Stimulated activated CD4-positive, alpha-beta T cell treated with anti-CD3 and anti-CD28 coated beads, Interleukin-4, amount 100 ng/mL, for 48 hours (primary cell): ENCODE data around the gene LRBA.
"Not testable (repeated sequence)": the region's sequence is repeated elsewhere in the genome, so short reads cannot be mapped to it uniquely, and the experiment has no call there.

Source experiments
- DNase-seq, 2 donors: peaks; one replicate each; pipeline ENCODE4 v3.0.0-alpha.2; 2020; ENCODE audit warnings: low read depth in 2 of 2

The LRBA gene

DNA sequence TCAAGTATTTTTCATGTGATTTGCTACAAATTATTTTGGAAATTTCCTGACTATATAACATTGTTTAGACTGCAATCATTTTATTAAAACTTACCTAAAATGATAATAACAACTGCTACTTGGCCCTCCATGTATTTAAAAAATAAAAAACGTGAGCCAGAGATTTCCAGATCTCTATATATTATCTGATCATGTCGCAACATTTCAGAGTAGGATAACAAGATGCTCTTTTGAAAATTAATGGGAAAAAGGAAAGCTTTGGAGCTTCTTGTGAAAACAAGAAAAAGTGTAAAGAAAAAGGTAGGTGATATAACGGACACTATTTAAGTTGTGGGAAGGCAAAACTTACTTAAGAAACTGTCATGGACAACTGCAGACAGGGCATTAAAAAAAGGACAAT lies 448.0 kb downstream of the LRBA start:
- DNase-seq: no peak

DNA sequence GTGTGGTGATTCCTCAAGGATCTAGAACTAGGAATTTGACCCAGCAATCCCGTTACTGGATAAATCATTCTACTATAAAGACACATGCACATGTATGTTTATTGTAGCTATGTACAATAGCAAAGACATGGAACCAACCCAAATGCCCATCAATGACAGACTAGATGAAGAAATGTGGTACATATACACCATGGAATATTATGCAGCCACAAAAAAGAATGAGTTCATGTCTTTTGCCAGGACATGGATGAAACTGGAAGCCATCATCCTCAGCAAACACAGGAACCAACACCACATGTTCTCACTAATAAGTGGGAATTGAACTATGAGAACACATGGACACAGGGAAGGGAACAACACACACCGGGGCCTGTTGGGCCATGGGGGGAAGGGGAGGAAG lies 450.1 kb downstream of the LRBA start:
- DNase-seq: not testable (repeated sequence)

DNA sequence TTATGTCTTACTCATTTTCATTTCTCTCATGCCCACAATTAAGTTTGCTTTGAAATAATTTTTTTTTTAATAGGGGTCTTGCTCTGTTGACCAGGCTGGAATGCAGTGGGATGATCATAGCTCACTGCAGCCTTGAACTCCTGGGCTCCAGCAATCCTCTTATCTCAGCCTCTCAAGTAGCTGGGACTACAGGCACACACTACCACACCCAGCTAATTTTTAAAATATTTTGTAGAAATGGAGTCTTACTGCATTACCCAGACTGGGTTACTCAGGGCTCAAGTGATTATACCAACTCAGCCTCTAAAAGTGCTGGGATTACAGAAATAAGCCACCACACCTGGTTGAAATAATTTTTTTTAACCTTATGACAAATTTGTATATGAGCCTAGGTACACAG lies 452.3 kb downstream of the LRBA start:
- no peak for DNase-seq

DNA sequence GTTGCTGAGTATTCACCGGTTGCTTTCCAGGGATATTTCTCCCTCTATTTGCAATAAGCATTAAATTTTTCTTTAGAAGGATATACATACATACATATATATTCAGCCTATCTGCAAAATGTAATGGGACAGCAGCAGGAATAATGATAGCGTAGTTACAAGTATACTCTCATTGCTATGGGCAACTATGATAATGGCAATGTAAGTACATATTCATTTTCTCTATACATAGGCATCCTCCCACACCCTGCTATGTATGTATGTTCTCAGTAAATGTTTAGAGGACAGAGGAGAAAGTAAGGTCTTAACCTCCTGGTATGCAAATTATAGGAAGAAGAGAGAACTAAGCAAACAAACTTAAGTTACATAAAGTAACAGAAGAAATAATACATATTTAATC lies 452.8 kb downstream of the LRBA start:
- DNase-seq: no peak

DNA sequence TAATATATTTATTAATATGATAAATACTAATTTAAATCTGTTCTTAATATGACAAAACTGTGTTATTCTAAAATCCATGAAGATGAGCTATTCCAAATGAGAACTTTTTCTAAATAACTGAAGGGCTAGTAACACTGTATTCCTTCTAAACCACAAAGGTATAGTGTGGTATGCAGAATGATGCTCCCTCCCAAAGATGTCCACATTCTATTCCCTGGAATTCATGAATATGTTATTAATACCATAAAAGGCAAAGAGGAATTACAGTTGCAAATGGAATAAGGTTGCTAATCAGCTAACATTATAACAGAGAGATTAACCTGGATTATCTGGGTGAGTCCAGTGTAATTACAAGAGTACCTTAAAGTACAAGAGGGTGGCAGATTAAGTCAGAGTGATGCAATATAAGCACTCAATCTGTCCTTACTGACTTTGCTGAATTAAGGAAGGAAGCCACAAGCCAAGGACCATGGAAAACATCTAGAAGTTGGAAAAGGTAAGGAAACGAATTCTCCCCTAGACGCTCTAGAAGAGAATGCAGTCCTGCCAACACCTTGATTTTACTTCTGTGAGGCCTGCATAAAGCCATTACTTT lies 453.8 kb downstream of the LRBA start:
- DNase-seq: no peak

DNA sequence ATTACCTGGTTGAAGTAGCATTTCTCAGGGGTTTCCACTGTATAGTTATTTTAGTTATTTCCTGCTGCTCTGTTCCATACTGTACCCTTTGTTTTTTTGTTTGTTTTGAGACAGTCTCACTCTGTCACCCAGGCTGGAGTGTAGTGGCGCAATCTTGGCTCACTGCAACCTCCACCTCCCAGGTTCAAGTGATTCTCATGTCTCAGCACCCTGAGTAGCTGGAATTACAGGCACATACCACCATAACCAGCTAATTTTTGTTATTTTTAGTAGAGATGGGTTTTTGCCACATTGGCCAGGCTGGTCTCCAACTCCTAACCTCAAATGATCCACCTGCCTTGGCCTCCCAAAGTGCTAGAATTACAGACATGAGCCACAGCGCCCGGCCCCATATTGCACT lies 457.3 kb downstream of the LRBA start:
- DNase-seq: not testable (repeated sequence)

DNA sequence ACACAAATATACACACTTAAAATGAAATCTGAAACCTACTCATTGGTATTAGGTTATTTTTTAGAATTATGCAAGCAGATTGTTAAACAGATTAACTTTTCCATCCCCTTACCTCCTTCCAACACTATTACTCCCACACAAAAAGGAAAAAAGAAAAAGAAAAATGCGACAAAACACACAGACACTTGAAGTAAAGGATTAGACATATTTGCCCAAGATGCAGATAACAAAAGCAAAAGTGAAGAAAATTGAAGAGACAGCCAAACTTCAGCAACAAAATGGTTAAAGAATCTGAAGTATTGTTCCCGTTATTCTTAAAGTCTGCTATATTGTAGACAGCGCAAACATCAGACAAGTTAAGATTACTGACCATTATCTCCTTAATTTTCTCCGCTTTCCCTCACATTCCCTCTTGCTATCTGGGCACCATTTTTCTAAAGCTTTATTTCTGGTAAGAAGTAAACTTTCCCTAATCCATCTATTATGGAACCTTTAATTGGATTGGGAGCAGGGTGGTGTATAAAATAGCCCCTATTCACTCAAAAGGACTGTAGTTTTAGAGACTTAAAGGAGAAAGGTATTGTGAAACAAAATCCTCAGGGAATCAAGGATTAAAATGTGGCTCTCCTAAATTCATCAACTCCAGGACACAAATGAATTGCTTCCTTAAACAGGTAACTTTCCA lies 467.8 kb downstream of the LRBA start:
- DNase-seq: no peak

DNA sequence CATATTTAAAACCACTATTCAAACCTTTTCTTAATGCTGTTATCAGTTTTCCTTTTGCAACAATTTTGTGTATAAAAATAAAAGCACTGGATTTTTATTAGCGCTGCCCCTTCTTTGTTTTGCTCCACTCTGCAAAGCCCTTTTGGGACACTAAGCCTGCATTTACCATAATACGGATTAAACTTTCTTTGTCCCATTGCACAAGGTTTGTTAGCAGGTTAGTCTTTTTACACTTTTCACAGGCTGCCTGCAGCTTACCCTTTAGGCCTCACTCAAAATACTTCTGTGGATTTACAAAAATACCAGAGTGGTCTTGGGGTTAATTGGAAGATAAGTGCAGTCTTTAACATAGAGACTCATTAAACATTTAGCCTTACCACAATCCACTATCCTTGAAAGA lies 468.8 kb downstream of the LRBA start:
- DNase-seq: no peak

DNA sequence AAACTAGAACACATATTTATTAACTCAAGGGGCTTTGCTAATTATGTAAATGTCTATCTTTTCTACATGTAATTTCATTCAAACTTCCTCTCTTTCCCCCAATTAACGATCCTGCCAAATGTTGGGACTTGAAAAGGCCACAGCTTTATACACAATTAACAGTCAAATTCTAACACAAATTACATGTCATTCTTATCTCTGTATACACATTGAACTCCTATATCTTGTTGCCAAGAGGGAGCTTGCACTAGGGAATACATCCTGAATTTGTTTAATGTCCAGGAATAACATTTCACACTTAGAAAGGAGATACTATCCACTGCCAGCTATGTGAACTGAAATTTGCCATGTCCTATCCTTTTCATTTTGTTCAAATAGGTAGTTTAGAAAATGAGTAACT lies 472.0 kb downstream of the LRBA start:
- no peak for DNase-seq

DNA sequence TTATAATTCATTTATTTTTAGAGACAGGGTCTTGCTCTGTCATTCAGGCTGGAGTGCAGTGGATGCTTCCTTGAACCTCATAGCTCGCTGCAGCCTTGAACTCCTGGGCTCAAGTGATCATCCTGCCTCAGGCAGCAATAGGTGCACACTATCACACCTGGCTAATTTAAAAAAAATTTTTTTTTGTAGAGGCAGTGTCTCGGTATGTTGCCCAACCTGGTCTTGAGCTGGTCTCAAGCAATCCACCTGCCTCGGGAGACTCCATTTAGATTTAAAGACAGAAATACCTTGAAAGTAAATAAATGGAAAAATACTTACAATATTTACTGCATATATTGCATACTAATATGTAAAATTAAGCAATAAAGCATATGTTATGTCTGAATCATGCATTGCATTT lies 473.4 kb downstream of the LRBA start:
- no peak for DNase-seq

DNA sequence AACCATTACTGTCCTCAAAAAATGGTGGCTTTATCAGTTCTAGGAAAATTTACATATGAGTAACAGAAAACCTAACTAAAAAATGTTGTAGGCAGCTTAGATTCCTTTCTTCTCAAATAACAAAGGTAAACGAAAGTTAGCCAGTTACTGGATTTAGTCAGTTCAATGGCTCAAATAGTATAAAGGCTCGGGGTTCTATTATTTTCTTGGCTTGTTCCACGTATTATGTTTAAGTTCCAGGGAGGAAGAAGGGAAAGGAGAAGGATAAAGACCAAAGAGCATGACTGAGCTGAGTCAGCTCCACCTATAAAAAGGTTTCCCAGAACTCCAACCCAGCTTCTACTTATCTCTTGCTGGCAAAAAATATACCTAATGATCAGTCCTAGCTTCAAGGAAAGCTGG lies 474.1 kb downstream of the LRBA start:
- no peak for DNase-seq

DNA sequence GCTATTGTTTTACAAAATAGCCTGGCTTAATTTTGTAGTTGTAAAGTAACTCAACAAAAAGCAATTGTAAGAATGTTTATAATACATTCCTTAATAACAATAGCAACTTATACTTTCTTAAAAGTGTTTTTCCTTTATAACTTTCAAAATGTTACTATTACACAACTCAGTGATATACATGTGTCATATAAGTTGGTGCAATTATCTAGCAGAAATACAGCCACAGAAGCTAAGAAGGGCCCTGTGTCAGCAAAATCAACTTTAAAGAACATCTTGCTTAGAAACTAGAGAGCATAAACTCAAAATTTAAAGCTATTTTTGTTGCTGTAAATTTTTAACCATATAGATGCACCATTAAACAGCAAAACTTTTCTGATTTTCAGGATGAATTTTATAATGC lies 474.5 kb downstream of the LRBA start:
- DNase-seq: no peak

DNA sequence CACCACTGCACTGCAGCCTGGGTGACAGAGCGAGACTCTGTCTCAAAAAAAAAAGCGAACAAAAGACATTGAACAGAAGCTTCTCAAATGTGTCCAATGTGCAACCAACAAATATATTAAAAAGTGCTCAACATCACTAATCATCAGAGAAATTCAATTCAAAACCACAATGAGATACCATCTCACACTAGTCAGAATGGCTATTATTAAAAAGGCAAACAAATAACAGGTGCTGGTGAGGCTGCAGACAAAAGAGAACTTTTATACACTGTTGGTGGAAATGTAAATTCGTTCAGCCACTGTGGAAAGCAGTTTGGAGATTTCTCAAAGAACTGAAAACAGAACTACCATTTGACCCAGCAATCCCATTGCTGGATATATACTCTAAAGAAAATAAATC lies 477.2 kb downstream of the LRBA start:
- DNase-seq: not testable (repeated sequence)

DNA sequence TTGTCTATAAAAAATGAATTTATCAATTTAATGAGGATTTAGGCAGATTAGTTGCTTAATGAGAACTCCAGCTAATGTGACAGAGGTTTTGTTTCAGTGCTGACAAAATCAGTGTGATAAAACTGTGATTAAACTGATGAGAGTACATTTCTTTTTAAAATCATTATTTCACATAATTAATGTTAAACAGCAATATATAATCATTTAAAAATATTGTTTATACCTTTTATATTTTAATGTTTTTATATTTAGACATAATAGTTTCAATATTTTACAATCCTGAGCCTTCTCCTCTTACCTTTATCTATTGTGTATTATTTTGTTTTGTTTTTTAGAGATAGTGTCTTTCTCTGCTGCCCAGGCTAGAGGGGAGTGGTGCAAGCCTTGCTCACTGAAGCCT lies 480.3 kb downstream of the LRBA start:
- DNase-seq: no peak

DNA sequence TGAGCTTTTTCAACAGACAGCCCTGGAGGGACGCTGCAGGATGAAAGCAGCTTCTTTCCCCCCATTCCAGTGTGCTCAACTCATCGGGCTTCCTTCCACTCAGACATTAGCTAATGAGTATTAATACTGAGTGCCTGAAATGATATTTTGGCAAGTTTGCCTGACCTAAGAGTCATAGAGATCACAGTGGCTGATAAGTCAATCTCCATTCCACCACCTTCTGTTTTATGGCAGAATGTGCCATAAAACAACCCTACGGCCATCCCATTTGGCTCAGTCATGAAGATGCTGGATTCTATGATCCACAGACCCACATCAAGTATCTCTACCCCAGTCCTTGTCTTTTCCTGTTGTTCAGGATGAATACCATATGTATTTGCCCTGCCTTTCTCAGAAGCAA lies 481.4 kb downstream of the LRBA start:
- no peak for DNase-seq

DNA sequence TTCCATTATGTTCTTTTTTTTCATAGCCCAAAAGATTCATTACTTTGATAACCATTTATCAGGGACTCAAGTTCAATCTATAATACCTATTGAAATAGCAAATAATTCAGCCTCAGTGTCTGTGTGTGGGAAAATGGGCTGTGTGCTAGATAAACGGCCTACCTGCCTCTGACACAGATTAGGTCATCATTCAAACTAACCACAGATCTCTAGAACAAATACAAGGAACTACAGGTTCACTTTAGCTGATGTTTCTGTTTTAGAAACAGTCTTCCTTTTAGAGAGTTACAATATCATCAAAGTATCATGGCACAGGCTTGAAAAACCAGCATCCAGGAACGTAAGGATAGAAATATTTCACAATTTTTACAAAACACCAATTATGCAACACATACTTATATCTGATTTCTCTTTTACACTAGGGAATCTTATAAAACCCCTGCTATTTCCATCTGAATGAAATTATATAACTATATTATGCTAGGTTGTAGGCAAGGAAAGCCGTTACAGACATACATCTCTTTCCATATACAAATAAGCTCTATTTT lies 489.7 kb downstream of the LRBA start:
- no peak for DNase-seq

DNA sequence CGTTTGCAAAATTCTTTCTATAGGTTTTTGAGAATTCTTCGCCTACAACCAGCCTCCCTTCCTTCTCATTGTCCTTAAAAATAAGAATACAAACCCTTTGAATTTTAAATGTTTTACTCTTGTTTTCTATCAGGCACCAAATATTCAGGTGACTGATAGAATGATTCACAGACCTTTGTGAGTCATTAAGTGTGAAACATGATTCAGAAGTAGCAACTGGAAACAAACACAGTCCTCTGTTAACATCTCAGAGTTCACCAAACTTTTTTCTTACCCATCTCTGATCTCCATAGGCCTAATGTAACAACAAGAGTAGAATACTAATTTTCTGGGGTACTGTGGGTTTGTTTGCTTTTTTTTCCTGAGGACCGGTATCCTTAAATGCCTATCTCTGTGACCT lies 496.5 kb downstream of the LRBA start:
- DNase-seq: no peak

DNA sequence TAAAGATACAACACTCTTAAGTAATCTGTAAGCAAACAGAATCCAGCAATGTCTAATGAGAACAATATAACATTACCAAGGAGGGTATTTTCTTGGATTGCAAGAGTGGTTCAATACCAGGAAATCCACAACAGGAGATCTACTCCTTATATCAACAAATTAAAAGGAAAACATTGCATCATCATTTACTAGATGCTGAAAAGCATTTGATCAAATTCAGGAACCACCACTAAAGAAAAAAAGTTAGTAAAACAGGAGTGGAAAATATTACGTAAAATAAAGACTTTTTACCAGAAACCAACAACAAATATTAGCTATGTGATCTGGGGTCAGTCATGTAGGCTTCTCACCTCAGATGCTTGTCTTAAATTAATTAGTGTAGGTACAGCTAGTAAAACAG lies 499.9 kb downstream of the LRBA start:
- no peak for DNase-seq

DNA sequence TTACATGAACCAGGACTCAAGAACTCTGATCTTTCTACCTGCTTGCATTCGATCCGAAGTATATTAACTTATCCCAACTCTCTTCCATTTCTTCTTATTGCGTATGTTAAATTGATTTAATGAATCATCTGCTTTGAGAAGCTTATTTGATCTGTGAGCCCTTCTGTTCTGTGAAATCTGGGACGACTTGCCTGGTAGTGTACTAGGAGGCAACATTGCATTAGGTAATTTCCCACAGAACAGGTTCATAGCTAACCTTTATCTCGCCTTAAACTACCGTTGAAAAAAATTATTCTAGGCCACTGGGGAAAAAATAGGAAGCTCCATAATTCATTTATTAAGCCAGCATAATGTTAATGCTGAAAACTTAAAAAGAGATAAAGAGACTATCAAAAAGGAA lies 500.4 kb downstream of the LRBA start:
- DNase-seq: no peak

DNA sequence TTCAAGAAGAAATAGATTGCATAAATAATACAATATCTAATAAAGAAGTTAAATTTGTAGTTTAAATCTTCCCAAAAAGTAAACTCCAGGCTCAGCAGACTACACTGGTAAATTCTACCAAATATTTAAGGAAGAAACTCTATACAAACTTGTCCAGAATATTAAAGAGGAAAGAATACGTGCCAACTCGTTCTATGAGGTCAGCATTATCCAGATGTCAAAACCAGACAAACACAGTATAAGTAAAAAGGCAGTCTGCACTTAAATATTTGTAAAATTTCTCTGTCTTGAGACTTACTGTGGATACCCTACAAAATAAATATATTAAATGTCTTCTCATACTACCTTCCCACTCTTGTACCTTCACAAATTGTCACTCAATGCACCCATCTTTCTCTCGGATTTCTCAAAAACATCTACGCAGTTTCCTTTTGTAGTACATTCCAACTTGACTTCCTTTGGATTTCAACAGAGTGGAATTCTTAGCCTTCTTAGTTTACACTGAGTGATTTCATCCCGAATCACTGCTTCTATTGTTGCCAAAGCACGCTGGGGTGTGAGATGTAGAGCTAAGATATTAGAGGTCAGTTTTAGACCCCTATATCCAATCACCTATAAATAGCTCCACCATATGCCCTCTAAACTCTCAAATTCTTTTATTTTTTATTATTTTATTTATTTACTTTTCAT lies 504.8 kb downstream of the LRBA start:
- no peak for DNase-seq

DNA sequence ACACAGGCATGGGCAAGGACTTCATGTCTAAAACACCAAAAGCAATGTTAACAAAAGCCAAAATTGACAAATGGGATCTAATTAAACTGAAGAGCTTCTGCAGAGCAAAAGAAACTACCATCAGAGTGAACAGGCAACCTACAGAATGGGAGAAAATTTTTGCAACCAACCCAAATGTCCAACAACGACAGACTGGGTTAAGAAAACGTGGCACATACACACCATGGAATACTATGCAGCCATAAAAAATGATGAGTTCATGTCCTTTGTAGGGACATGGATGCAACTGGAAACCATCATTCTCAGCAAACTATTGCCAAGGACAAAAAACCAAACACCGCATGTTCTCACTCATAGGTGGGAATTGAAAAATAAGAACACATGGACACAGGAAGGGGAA lies 507.4 kb downstream of the LRBA start:
- not testable (repeated sequence) for DNase-seq

DNA sequence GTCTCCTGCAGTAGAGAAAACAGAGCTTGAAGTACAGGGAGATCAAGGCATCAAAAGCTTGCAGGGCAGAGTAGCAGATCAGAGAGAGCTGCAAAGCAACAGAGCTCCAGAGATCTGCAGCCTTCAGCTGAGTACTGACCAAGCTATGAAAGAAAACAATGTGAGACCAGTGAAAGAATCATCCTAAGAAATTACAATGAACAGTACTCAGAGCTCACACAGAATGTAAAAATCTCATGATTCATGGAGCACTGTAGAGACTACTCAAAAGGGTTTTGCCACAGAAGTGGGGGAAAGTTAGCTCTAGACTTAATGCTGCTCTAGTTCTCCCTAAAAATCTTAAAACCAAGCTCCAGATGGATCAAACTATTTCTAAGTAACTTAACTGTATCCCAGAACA lies 513.1 kb downstream of the LRBA start:
- no peak for DNase-seq
